Testis (tissue), 2 donors: ENCODE measurements around the gene XCL2.

Experiments used
- CTCF ChIP-seq, 3 experiments: fragments of 450-650 bp in 2 of 3; fragments of 200-600 bp in 1 of 3; sonication (generic) in 1 of 3; IDR thresholded peaks; one replicate each; pipeline ENCODE4 v1.5.1; 2016 to 2019; ENCODE audit warnings: antibody characterized with exemption in 3 of 3, mild to moderate bottlenecking in 2 of 3, moderate library complexity in 1 of 3
- POLR2A ChIP-seq: fragments of 450-650 bp; IDR thresholded peaks from one replicate; pipeline ENCODE4 v1.6.1; 2017; ENCODE audit warnings: antibody characterized with exemption, mild to moderate bottlenecking, moderate library complexity

- TF ChIP-seq CTCF (IDR thresholded peaks at IDR 0.05), result no peak
- TF ChIP-seq POLR2A, result no peak
Observed at GRCh38 chr1:168498956-168499687, 44.7 kb downstream of the XCL2 start.
